Measurements from ENCODE around the gene PROZ.

DNA sequence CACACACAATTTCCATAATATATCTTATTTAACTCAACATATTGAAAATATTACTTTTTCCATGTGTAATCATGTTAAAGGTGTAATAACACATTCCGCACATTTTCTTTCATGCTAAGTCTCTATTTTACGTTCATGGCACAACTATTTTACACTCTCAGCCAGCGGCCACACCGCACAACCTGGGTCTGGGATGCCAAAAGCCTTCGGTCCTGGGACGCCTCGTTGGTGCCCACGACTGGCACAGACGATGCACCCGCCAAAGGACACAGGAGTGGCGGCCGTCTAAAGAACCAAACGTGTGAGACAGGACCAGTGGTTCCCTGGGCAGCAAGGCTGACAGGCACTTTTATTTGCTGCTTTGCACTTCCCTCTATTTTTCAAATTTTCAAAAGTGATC lies 10.0 kb upstream of the PROZ start:
- TF ChIP-seq, protein P1, sequence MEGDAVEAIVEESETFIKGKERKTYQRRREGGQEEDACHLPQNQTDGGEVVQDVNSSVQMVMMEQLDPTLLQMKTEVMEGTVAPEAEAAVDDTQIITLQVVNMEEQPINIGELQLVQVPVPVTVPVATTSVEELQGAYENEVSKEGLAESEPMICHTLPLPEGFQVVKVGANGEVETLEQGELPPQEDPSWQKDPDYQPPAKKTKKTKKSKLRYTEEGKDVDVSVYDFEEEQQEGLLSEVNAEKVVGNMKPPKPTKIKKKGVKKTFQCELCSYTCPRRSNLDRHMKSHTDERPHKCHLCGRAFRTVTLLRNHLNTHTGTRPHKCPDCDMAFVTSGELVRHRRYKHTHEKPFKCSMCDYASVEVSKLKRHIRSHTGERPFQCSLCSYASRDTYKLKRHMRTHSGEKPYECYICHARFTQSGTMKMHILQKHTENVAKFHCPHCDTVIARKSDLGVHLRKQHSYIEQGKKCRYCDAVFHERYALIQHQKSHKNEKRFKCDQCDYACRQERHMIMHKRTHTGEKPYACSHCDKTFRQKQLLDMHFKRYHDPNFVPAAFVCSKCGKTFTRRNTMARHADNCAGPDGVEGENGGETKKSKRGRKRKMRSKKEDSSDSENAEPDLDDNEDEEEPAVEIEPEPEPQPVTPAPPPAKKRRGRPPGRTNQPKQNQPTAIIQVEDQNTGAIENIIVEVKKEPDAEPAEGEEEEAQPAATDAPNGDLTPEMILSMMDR (IDR thresholded peaks at IDR 0.05; ENCODE audit: low read length), result no peak
- no peak for TF ChIP-seq EZH2 (optimal IDR thresholded peaks at IDR 0.05; ENCODE audit: low read depth, low read length)
- TF ChIP-seq EZH2phosphoT487 (IDR thresholded peaks at IDR 0.05; ENCODE audit: low read length), result no peak

All from MM.1S (cell line).